ENCODE measurements around the gene VWA2.
"Not testable (repeated sequence)": the region's sequence is repeated elsewhere in the genome, so short reads cannot be mapped to it uniquely, and the experiment has no call there.

The VWA2 gene

DNA sequence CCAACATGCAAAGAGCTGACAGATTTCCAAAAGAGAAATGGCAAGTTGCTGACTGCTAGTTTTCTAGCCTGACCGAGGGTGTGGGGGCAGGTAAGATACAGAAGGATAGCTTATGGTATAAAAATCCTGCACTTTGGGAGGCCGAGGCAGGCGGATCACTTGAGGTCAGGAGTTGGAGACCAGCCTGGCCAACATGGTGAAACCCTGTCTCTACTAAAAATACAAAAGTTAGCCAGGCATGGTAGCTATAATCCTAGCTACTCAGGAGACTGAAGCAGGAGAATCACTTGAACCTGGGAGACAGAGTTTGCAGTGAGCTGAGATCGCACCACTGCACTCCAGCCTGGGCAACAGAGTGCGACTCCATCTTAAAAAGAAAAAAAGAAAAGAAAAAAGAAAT, 94.4 kb downstream of the VWA2 start:
- H3K9me3 ChIP-seq (ENCODE audit: control insufficient read depth in 5 of 5, low read length in 5 of 5); H3K36me3 ChIP-seq (ENCODE audit: control insufficient read depth in 5 of 5, insufficient read depth in 5 of 5, low read length in 5 of 5); H3K9ac ChIP-seq (ENCODE audit: low read length in 5 of 5); H3K27ac ChIP-seq (ENCODE audit: low read depth, low read length); H3K4me3 ChIP-seq (ENCODE audit: low read depth in 1 of 5, low read length in 5 of 5); H3K27me3 ChIP-seq (ENCODE audit: control insufficient read depth in 5 of 5, insufficient read depth in 4 of 5, low read length in 5 of 5): not testable (repeated sequence)
- H3K4me1 ChIP-seq (ENCODE audit: control insufficient read depth in 5 of 5, insufficient read depth in 5 of 5, low read length in 5 of 5) = peaks cover 2 to 16% (median 6%) of the 10 kb centered on the region in 5 donors

DNA sequence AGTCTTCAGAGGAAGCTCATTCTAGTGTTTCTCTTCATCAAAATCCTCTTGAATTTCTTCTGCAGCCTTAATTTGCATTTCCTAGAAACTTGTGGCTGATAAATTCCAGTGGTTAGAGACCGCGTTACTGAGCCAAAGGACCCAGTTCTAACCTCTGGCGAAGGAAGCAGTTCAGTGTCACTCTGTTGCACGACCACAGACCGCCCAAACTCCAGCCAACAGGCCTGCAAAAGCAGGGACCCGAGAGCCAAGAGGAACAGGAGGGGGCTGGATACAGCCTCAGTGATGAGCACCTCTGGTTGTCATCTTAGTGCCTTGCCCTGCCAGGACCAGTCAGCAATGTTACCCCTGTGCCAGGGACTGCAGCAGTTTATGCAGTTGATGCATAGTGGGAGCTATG, 95.2 kb downstream of the VWA2 start:
- Histone ChIP-seq H3K27ac (ENCODE audit: low read depth, low read length) (no peak overlapping the region), H3K4me3 (ENCODE audit: low read depth in 1 of 5, low read length in 5 of 5) (no peak overlapping the region)

GRCh38 chr10:114335614-114336013, 96.6 kb downstream of the VWA2 start:
- peaks cover 0 to 3% (median 0%) of the 10 kb centered on the region in 5 donors for H3K27me3 ChIP-seq (ENCODE audit: control insufficient read depth in 5 of 5, insufficient read depth in 4 of 5, low read length in 5 of 5)
- peaks cover 0 to 7% (median 0%) of the 10 kb centered on the region in 5 donors for H3K36me3 ChIP-seq (ENCODE audit: control insufficient read depth in 5 of 5, insufficient read depth in 5 of 5, low read length in 5 of 5)
- H3K9me3 ChIP-seq (ENCODE audit: control insufficient read depth in 5 of 5, low read length in 5 of 5) = no peaks in the 10 kb centered on the region
- no peak overlapping the region for H3K4me3 ChIP-seq (ENCODE audit: low read depth in 1 of 5, low read length in 5 of 5)
- no peak overlapping the region for H3K27ac ChIP-seq (ENCODE audit: low read depth, low read length)
- H3K4me1 ChIP-seq (ENCODE audit: control insufficient read depth in 5 of 5, insufficient read depth in 5 of 5, low read length in 5 of 5) = peaks cover 0 to 13% (median 2%) of the 10 kb centered on the region in 5 donors
- H3K9ac ChIP-seq (ENCODE audit: low read length in 5 of 5) = no peak overlapping the region

More for the DNA sequence above, 95.2 kb downstream of the VWA2 start:
- Histone ChIP-seq H3K9ac (ENCODE audit: low read length in 5 of 5) (no peak overlapping the region), H3K4me1 (ENCODE audit: control insufficient read depth in 5 of 5, insufficient read depth in 5 of 5, low read length in 5 of 5) (peaks cover 0 to 13% (median 2%) of the 10 kb centered on the region in 5 donors), H3K36me3 (ENCODE audit: control insufficient read depth in 5 of 5, insufficient read depth in 5 of 5, low read length in 5 of 5) (peaks cover 0 to 7% (median 0%) of the 10 kb centered on the region in 5 donors), H3K27me3 (ENCODE audit: control insufficient read depth in 5 of 5, insufficient read depth in 4 of 5, low read length in 5 of 5) (peaks cover 0 to 3% (median 0%) of the 10 kb centered on the region in 5 donors), H3K9me3 (ENCODE audit: control insufficient read depth in 5 of 5, low read length in 5 of 5) (no peaks in the 10 kb centered on the region)

DNA sequence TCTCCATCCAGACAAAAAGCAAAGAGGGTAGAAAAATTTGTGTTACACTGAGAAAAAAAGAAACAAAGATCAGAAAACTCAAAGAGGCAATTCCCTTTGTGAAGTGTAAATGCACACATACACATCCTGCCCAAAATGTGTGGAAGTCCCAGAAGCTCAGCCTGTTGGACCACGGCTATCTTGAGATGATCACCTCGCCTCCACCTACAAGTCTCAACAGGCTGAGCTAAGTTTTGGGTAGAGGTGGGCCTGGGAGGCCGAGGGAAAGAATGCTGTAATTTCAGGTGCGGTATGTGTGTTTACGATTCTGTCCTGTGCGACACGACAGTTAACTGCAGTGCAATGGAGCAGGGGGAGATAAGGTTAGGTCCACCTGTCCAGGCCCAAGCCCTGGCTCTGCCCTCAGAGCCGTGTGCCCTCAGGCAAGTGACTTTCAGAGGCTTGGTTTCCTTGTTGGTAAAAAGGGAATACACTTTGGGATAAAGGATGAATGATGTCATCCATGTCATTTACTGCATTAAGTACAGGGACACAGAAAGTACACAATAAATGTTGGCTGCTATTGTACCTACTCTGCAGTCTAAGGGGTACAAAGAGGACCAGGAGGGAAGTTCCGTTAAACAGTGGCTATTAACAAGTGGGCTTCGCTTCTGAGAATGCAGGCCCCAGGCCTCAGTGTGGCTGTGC, 97.9 kb downstream of the VWA2 start:
- H3K27ac ChIP-seq (ENCODE audit: low read depth, low read length) = no peak overlapping the region
- H3K27me3 ChIP-seq (ENCODE audit: control insufficient read depth in 5 of 5, insufficient read depth in 4 of 5, low read length in 5 of 5) = peaks cover 0 to 2% (median 0%) of the 10 kb centered on the region in 5 donors
- H3K9ac ChIP-seq (ENCODE audit: low read length in 5 of 5) = no peak overlapping the region
- peaks cover 0 to 7% (median 0%) of the 10 kb centered on the region in 5 donors for H3K36me3 ChIP-seq (ENCODE audit: control insufficient read depth in 5 of 5, insufficient read depth in 5 of 5, low read length in 5 of 5)
- no peaks in the 10 kb centered on the region for H3K9me3 ChIP-seq (ENCODE audit: control insufficient read depth in 5 of 5, low read length in 5 of 5)
- no peak overlapping the region for H3K4me3 ChIP-seq (ENCODE audit: low read depth in 1 of 5, low read length in 5 of 5)
- peaks cover 0 to 13% (median 2%) of the 10 kb centered on the region in 5 donors for H3K4me1 ChIP-seq (ENCODE audit: control insufficient read depth in 5 of 5, insufficient read depth in 5 of 5, low read length in 5 of 5)

GRCh38 chr10:114337510-114338462, 98.7 kb downstream of the VWA2 start:
- H3K9ac ChIP-seq (ENCODE audit: low read length in 5 of 5) = no peak overlapping the region
- H3K27ac ChIP-seq (ENCODE audit: low read depth, low read length) = no peak overlapping the region
- H3K27me3 ChIP-seq (ENCODE audit: control insufficient read depth in 5 of 5, insufficient read depth in 4 of 5, low read length in 5 of 5) = peaks cover 0 to 2% (median 0%) of the 10 kb centered on the region in 5 donors
- H3K36me3 ChIP-seq (ENCODE audit: control insufficient read depth in 5 of 5, insufficient read depth in 5 of 5, low read length in 5 of 5) = peaks cover 0 to 7% (median 0%) of the 10 kb centered on the region in 5 donors
- no peak overlapping the region for H3K4me3 ChIP-seq (ENCODE audit: low read depth in 1 of 5, low read length in 5 of 5)
- H3K9me3 ChIP-seq (ENCODE audit: control insufficient read depth in 5 of 5, low read length in 5 of 5) = no peaks in the 10 kb centered on the region
- peaks cover 0 to 9% (median under 1%) of the 10 kb centered on the region in 5 donors for H3K4me1 ChIP-seq (ENCODE audit: control insufficient read depth in 5 of 5, insufficient read depth in 5 of 5, low read length in 5 of 5)

DNA sequence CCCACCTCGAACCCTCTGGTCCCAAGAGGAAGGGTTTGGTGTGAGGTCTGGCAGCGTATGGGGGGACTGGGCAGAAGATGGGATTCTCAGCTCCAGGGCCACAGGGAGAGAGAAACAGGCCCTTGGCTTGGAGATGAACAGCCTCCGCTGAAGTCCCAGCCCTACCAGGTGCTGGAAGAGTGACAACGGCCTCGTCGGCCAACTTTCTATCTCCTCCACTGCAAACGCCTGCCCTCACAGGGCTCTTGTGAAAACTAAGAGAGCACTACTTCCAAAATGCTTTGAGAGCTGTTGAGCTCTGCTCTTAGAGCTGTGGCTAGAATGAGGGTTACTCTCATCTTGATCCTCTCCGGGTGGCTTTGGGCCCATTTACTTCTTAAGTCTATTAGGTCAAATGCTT, 101.8 kb downstream of the VWA2 start:
- H3K27ac ChIP-seq (ENCODE audit: low read depth, low read length) = no peak overlapping the region
- no peak overlapping the region for H3K4me3 ChIP-seq (ENCODE audit: low read depth in 1 of 5, low read length in 5 of 5)
- peaks cover 0 to 7% (median 0%) of the 10 kb centered on the region in 5 donors for H3K36me3 ChIP-seq (ENCODE audit: control insufficient read depth in 5 of 5, insufficient read depth in 5 of 5, low read length in 5 of 5)
- H3K4me1 ChIP-seq (ENCODE audit: control insufficient read depth in 5 of 5, insufficient read depth in 5 of 5, low read length in 5 of 5) = peaks cover 0 to 14% (median 4%) of the 10 kb centered on the region in 5 donors
- H3K9ac ChIP-seq (ENCODE audit: low read length in 5 of 5) = no peak overlapping the region
- H3K27me3 ChIP-seq (ENCODE audit: control insufficient read depth in 5 of 5, insufficient read depth in 4 of 5, low read length in 5 of 5) = no peaks in the 10 kb centered on the region
- no peaks in the 10 kb centered on the region for H3K9me3 ChIP-seq (ENCODE audit: control insufficient read depth in 5 of 5, low read length in 5 of 5)
